GM19468 (cell line): Measurements from ENCODE around the gene LILRB2.
"Not testable (repeated sequence)": the region's sequence is repeated elsewhere in the genome, so short reads cannot be mapped to it uniquely, and the experiment has no call there.

Source experiments
- ATAC-seq: cut with Tn5 transposase; IDR thresholded peaks from one replicate; pipeline ENCODE4 v1.9.1; 2021; ENCODE audit warnings: mild to moderate bottlenecking, moderate library complexity, moderate number of reproducible peaks; ENCODE audit not compliant: unreplicated experiment; ENCODE audit errors: extremely low read depth

The LILRB2 gene

DNA sequence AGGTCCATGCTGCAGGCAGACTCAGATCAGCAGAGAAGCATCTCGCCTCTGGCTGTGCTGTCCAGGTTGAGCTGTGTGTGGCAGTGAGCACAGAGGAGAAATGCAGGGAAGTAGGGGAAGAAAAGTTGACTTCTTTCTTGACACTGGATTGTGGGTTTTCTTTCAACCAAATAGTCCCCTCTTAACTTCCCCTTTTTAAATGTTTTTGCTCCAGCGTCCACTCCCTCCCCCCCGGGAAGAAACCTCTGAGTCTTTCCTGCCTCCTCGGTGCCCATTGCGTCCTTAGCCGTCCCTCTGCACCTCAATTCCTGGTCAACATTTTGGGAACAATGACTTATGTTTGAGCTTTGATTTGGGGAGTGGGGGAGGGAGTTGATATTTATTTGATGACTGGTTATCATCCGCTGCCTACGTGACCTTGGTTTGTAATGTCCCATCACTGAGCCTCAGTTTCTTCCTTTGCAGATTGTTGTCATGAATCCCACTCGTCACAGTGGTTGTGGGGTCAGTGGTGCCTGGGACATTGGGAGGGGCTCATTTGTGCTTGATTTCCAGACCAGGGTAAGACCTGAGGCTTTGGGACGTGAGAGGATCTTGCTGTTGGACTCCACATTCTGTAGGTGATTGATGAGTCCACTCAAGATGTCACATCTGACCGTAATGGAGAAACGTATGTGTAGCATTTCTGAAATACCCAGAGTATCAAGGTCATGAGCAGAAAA, at the start of gene LILRB2:
Gene LILRB2 (minus strand): TSS at position 104 of the 722 bp plus-strand sequence. CDS start 614 bp downstream, outside the sequence.
- ATAC-seq: no peak

GRCh38 chr19:54329476-54330165, 48.7 kb upstream of the LILRB2 start:
- ATAC-seq: no peak

DNA sequence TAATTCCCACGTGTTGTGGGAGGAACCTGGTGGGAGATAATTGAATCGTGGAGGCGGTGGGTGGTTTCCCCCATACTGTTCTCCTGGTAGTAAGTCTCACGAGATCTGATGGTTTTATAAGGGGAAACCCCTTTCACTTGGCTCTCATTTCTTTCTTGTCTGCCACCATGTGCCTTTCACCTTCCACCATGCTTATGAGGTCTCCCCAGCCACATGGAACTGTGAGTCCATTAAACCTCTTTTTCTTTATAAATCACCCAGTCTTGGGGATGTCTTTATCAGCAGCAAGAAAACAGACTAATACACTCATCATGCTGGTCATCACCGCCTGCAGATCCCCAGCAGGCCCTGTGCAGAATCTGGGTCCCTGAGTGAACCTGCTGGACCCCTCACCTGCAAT, 47.9 kb upstream of the LILRB2 start:
- ATAC-seq: not testable (repeated sequence)

- no peak for ATAC-seq
Observed at GRCh38 chr19:54325631-54326030, 44.7 kb upstream of the LILRB2 start.

- ATAC-seq: no peak
Observed at GRCh38 chr19:54325194-54325621, 44.3 kb upstream of the LILRB2 start.

DNA sequence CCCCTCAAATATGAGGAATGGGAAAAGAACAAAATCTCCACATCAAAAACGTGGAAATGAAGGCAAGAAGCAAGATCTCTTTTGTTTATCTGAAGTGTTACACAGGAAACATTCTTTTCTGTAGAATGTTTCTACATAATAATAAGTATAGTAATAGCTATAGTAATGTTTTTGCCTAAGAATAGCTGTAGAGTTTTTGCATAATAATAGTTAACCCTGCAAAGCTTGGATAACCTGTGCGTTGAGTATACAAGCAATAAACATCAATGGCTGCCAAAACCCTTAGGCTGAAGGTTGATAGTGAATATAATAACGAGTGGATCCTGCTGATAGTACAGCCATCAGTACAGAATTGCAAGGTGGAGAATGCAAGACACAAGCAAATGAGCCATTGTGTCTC, 43.2 kb upstream of the LILRB2 start:
- no peak for ATAC-seq

DNA sequence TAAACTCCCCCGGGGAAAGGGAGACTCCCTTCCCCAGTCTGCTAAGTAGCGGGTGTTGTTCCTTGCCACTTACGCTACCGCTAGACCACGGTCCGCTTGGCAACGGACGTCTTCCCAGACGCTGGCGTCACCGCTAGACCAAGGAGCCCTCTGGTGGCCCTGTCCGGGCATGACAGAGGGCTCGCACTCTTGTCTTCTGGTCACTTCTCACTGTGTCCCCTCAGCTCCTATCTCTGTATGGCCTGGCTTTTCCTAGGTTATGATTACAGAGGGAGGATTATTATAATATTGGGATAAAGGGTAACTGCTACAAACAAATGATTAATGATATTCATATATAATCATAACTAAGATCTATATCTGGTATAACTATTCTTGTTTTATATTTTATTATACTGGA, 42.0 kb upstream of the LILRB2 start:
- not testable (repeated sequence) for ATAC-seq

GRCh38 chr19:54322295-54322694, 41.4 kb upstream of the LILRB2 start:
- ATAC-seq: not testable (repeated sequence)

DNA sequence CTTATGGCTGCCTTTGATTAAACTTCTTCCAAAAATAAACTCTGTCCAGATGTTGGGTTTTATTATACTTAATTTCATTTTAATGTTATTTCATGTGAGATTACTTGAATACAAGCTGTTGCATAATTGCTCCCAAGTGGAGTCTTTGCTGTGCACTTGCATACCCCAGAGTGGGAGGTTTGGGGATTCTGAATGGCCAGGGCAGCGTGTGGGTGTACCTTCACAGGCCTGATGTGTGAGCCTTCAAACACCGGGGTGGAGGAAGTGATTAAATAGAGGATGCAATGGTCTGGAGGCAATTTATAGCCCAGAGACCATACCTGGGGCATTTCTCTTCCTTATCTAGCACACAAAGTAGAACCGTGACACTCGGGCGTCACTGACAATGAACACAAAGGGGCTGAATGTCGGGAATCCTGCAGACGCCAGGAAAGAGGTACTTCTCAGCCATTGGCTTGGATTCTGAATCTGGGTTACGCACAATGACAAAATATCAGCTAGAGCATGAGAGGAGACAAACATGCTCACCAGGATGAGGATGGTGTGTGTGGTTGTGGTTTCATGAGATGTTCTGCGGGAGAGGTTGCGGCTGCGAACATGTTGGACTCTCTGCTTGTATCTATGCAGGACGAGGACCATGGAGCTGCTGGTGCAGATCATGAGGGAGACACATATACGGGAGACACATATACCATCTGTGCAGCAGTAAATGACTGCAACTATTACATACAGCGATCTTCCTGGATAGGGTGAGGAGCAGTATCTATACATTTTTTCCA, 39.2 kb upstream of the LILRB2 start:
- no peak for ATAC-seq

- ATAC-seq: no peak
Observed at GRCh38 chr19:54319049-54319448, 38.1 kb upstream of the LILRB2 start.

- ATAC-seq: no peak
Observed at GRCh38 chr19:54317965-54318240, 37.0 kb upstream of the LILRB2 start.

DNA sequence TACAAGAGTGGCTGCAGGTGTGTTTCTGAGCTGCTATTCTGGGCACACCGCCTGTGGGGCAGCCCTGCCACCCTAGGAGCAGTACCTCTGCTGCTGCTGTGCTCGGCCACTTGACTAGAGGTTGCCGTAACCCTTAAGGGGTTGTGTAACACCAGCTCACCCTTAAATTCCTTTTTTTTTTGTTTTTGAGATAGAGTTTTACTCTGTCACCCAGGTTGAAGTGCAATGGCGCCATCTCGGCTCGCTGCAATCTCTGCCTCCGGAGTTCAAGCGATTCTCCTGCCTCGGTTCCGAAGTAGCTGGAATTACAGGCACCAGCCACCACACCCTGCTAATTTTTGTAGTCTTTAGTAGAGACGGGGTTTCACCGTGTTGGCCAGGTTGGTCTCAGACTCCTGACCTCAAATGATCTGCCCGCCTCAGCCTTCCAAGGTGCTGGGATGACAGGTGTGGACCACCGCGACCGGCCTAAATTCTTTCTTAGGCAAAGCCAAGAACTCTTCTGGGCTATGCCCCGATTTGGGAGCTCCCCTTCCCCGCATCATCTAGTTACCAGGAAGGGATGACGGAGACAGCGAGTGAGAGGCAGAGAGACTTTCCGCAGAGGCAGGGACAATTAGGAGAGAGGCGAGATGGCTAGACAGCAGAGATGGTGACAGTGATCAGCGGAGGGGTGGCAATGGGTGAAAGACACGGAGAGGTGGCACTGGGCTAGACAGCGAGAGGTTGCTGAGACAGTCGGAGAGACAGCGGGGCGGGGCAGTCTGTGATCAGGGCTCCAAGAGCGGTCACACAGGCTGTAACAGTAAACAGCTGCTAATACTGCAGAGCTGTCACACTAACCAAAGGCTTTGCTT, 36.4 kb upstream of the LILRB2 start:
- no peak for ATAC-seq

GRCh38 chr19:54316746-54317107, 35.8 kb upstream of the LILRB2 start:
- no peak for ATAC-seq

GRCh38 chr19:54315956-54316355, 35.0 kb upstream of the LILRB2 start:
- no peak for ATAC-seq

DNA sequence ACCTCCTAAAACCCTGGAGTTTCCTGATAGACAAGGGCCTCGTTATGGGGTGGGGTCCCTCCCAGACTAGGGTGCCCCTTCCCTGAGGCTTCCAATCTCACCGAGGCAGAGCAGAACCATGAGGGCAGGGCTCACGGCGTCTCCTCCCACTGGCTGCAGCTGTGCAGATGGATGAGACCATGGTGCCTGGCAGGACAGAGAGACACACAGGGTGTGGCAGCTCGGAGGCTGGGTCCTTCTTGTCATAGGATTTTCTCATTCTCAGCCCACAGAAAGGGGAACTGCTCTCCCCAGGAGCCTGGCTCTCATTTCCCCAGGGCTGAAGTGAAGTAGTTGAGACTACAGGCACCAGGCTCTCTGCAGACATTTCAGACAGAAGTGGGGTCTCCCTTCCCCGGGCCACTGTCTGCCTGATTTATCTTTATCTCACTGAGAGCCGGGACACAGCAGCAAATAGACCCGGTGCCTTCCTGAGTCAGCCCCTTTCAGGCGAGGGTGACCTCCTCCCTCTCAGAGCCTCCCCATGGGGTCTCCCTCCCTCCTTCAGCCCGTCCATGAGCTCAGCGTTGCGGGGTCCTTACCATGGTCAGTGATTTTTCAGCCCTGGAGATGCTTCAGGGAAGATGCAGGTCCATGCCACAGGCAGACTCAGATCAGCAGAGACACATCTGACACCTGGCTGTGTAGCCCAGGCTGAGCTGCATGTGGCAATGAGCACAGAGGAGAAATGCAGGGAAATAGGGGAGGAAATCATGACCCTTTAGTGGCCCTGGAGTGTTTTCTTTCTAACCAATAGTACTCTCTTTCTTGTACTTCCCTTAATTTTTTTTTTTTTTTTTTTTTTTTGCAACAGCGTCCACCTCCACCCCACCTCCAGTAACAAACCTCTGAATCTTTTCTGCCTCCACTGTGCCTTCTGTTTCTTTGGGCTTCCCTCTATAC, 31.8 kb upstream of the LILRB2 start, which contains the start of gene LILRA5:
Gene LILRA5 (minus strand): TSS at position 731 of the 942 bp plus-strand sequence. CDS start 147 bp downstream, at position 584.
- ATAC-seq: no peak

- ATAC-seq: no peak
Observed at GRCh38 chr19:54312011-54312410, 31.1 kb upstream of the LILRB2 start.

GRCh38 chr19:54311486-54311885, 30.6 kb upstream of the LILRB2 start:
- ATAC-seq: no peak

- ATAC-seq: no peak
Observed at GRCh38 chr19:54310543-54310942, 29.6 kb upstream of the LILRB2 start.

- ATAC-seq: no peak
Observed at GRCh38 chr19:54309811-54310210, 28.9 kb upstream of the LILRB2 start.
